H9 (cell line): ENCODE results near the gene GALNT12. TPM values are rescaled to one million over a fixed set of nuclear protein-coding genes. Genes with fewer than 3 reads are reported as not detected.

Source experiments
- DNase-seq: peaks from one replicate; pipeline ENCODE4 v3.0.0-alpha.2; 2017
- H2AFZ ChIP-seq: one replicate; pipeline ENCODE4 v1.6.1; 2013; ENCODE audit warnings: mild to moderate bottlenecking, low read length, control low read depth, moderate library complexity
- H2AK5ac ChIP-seq: 2 replicates; pipeline ENCODE4 v1.6.1; 2013; ENCODE audit warnings: low read length, control low read depth, mixed read lengths; ENCODE audit not compliant: insufficient read length
- H2BK120ac ChIP-seq: one replicate; pipeline ENCODE4 v1.6.1; 2013; ENCODE audit warnings: low read depth, mild to moderate bottlenecking, low read length, control low read depth, inconsistent platforms; ENCODE audit not compliant: poor library complexity, severe bottlenecking
- H2BK12ac ChIP-seq: 2 replicates; pipeline ENCODE4 v1.6.1; 2013; ENCODE audit warnings: low read length, control low read depth, mixed read lengths, low read depth; ENCODE audit not compliant: insufficient read length
- H2BK15ac ChIP-seq: 2 replicates; pipeline ENCODE4 v1.6.1; 2013; ENCODE audit warnings: low read depth, low read length, control low read depth
- H2BK20ac ChIP-seq: one replicate; pipeline ENCODE4 v1.6.1; 2013; ENCODE audit warnings: low read depth, mild to moderate bottlenecking, low read length, control low read depth, inconsistent platforms; ENCODE audit not compliant: poor library complexity, severe bottlenecking
- H2BK5ac ChIP-seq: 2 replicates; pipeline ENCODE4 v1.6.1; 2013; ENCODE audit warnings: low read length, control low read depth, mixed read lengths; ENCODE audit not compliant: insufficient read length
- H3K14ac ChIP-seq: 2 replicates; pipeline ENCODE4 v1.6.1; 2013; ENCODE audit warnings: low read length, control low read depth; ENCODE audit not compliant: insufficient read depth
- H3K18ac ChIP-seq: 2 replicates; pipeline ENCODE4 v1.6.1; 2013; ENCODE audit warnings: low read depth, mild to moderate bottlenecking, mixed read lengths, low read length, control low read depth; ENCODE audit not compliant: insufficient read length
- H3K23ac ChIP-seq: 2 replicates; pipeline ENCODE4 v1.6.1; 2013; ENCODE audit warnings: low read length, control low read depth, mixed read lengths, low read depth; ENCODE audit not compliant: insufficient read length
- H3K23me2 ChIP-seq: 2 replicates; pipeline ENCODE4 v1.6.1; 2013; ENCODE audit warnings: low read depth, mild to moderate bottlenecking, mixed read lengths, low read length, control low read depth; ENCODE audit not compliant: insufficient read length, poor library complexity, severe bottlenecking
- H3K27ac ChIP-seq: 2 replicates; pipeline ENCODE4 v1.5.1; 2013; ENCODE audit warnings: low read length, control low read depth, mixed read lengths, low read depth; ENCODE audit not compliant: insufficient read length
- H3K27me3 ChIP-seq: 2 replicates; pipeline ENCODE4 v1.6.1; 2013; ENCODE audit warnings: low read length, control low read depth, inconsistent platforms; ENCODE audit not compliant: insufficient read depth
- H3K4ac ChIP-seq: 2 replicates; pipeline ENCODE4 v1.6.1; 2013; ENCODE audit warnings: low read depth, mild to moderate bottlenecking, control low read depth, inconsistent platforms, low read length, moderate library complexity
- H3K4me1 ChIP-seq: 2 replicates; pipeline ENCODE4 v1.6.1; 2013; ENCODE audit warnings: low read length, control low read depth, inconsistent platforms; ENCODE audit not compliant: insufficient read depth
- H3K4me2 ChIP-seq: 2 replicates; pipeline ENCODE4 v1.6.1; 2013; ENCODE audit warnings: low read length, control low read depth, mixed read lengths; ENCODE audit not compliant: insufficient read length, insufficient read depth
- H3K56ac ChIP-seq: 2 replicates; pipeline ENCODE4 v1.6.1; 2013; ENCODE audit warnings: low read depth, mild to moderate bottlenecking, mixed read lengths, low read length, control low read depth; ENCODE audit not compliant: insufficient read length
- H3K79me1 ChIP-seq: 2 replicates; pipeline ENCODE4 v1.6.1; 2013; ENCODE audit warnings: low read depth, mild to moderate bottlenecking, moderate library complexity, low read length, control low read depth, inconsistent platforms; ENCODE audit not compliant: insufficient read depth, poor library complexity, severe bottlenecking
- H3K79me2 ChIP-seq: 2 replicates; pipeline ENCODE4 v1.6.1; 2013; ENCODE audit warnings: low read length, control low read depth, inconsistent platforms; ENCODE audit not compliant: insufficient read depth
- H3K9ac ChIP-seq: 2 replicates; pipeline ENCODE4 v1.6.1; 2013; ENCODE audit warnings: low read length, control low read depth, mixed read lengths; ENCODE audit not compliant: insufficient read length; ENCODE audit errors: extremely low read depth
- H3K9me3 ChIP-seq: one replicate; pipeline ENCODE4 v1.6.1; 2013; ENCODE audit warnings: low read depth, low read length, inconsistent platforms; ENCODE audit not compliant: control insufficient read depth
- H3T11ph ChIP-seq: one replicate; pipeline ENCODE4 v1.6.1; 2013; ENCODE audit warnings: mild to moderate bottlenecking, low read length, control low read depth, inconsistent platforms
- H4K20me1 ChIP-seq: one replicate; pipeline ENCODE4 v1.6.1; 2013; ENCODE audit not compliant: control insufficient read depth, insufficient read length, insufficient read depth
- H4K5ac ChIP-seq: 2 replicates; pipeline ENCODE4 v1.6.1; 2013; ENCODE audit warnings: low read depth, mild to moderate bottlenecking, mixed read lengths, low read length, control low read depth; ENCODE audit not compliant: insufficient read length
- H4K8ac ChIP-seq: replicated peaks from 2 replicates; pipeline ENCODE4 v1.6.1; 2013; ENCODE audit warnings: low read length, control low read depth, mixed read lengths, low read depth; ENCODE audit not compliant: insufficient read length
- H4K91ac ChIP-seq: 2 replicates; pipeline ENCODE4 v1.6.1; 2013; ENCODE audit warnings: low read depth, mild to moderate bottlenecking, moderate library complexity, mixed read lengths, low read length, control low read depth; ENCODE audit not compliant: insufficient read length
- H3K27ac Mint-ChIP-seq, 3 experiments: 2 replicates in 2 of 3; 3 replicates in 1 of 3; pipeline ENCODE4 v1.8.0; 2020 to 2021; ENCODE audit warnings: mixed read lengths in 3 of 3, mild to moderate bottlenecking in 1 of 3, moderate library complexity in 1 of 3
- H3K27me3 Mint-ChIP-seq: 2 replicates; pipeline ENCODE4 v1.8.0; 2021; ENCODE audit warnings: low read depth, mild to moderate bottlenecking, moderate library complexity, mixed read lengths
- H3K36me3 Mint-ChIP-seq, 3 experiments: 2 replicates in 2 of 3; 3 replicates in 1 of 3; pipeline ENCODE4 v1.8.0; 2020 to 2021; ENCODE audit warnings: low read depth in 3 of 3, mixed read lengths in 3 of 3; ENCODE audit not compliant: insufficient read depth in 1 of 3
- H3K4me1 Mint-ChIP-seq, 2 experiments: 2 replicates each; pipeline ENCODE4 v1.8.0; 2020; ENCODE audit warnings: mixed read lengths in 2 of 2
- H3K4me3 Mint-ChIP-seq, 2 experiments: 2 replicates in 1 of 2; 3 replicates in 1 of 2; pipeline ENCODE4 v1.8.0; 2020 to 2021; ENCODE audit warnings: mild to moderate bottlenecking in 2 of 2, mixed read lengths in 2 of 2, moderate library complexity in 1 of 2
- H3K9me3 Mint-ChIP-seq, 2 experiments: 2 replicates in 1 of 2; 3 replicates in 1 of 2; pipeline ENCODE4 v1.8.0; 2020; ENCODE audit warnings: mild to moderate bottlenecking in 2 of 2, mixed read lengths in 2 of 2, moderate library complexity in 1 of 2
- WGBS: extraction: QIAGEN DNeasy Blood & Tissue Kit; methylation state at CpG from one replicate; pipeline ENCODE4 v1.1.7; 2013; ENCODE audit warnings: missing lambda C conversion rate, low lambda C conversion rate, mixed read lengths; ENCODE audit not compliant: insufficient read length; ENCODE audit errors: extremely low coverage; 5-methylcytosine and 5-hydroxymethylcytosine counted together
- total RNA-seq: library from RNA; stranded (reverse); gene quantifications from 2 replicates; pipeline ENCODE4 v1.2.1, GENCODE V29; 2021
- TF ChIP-seq, protein P1 (sequence below): fragments of 200-600 bp; sonication (generic); conservative IDR thresholded peaks from 3 replicates; pipeline ENCODE4 v1.8.0; 2021; ENCODE audit warnings: antibody characterized with exemption, mild to moderate bottlenecking

GALNT12 gene
- total RNA-seq, 1 experiment from 2014 or later, result 18.0 TPM

GRCh38 chr9:98784831-98785806, 22.4 kb upstream of the GALNT12 start:
- Mint-ChIP-seq H3K4me3 (no peak overlapping the region), H3K9me3 (no peaks in the 10 kb centered on the region), H3K4me1 (no peaks in the 10 kb centered on the region), H3K27ac (peak overlapping the region in 1 of 3 experiments; percentile 44; a peak in 1 of 7 replicates), H3K27me3 (no peaks in the 10 kb centered on the region), H3K36me3 (peaks cover 22 to 74% (median 68%) of the 10 kb centered on the region in 3 experiments)
- no peaks in the 10 kb centered on the region for H3K4me1 ChIP-seq
- peaks cover 1% of the 10 kb centered on the region for H3K79me1 ChIP-seq
- no peak overlapping the region for H3K4me2 ChIP-seq
- DNase-seq, result peak; percentile 7
- H2BK12ac ChIP-seq, result no peak overlapping the region
- H2BK5ac ChIP-seq, result no peak overlapping the region
- no peak overlapping the region for H3T11ph ChIP-seq
- no peak overlapping the region for H3K27ac ChIP-seq
- no peak overlapping the region for H2AK5ac ChIP-seq
- TF ChIP-seq, protein P1, sequence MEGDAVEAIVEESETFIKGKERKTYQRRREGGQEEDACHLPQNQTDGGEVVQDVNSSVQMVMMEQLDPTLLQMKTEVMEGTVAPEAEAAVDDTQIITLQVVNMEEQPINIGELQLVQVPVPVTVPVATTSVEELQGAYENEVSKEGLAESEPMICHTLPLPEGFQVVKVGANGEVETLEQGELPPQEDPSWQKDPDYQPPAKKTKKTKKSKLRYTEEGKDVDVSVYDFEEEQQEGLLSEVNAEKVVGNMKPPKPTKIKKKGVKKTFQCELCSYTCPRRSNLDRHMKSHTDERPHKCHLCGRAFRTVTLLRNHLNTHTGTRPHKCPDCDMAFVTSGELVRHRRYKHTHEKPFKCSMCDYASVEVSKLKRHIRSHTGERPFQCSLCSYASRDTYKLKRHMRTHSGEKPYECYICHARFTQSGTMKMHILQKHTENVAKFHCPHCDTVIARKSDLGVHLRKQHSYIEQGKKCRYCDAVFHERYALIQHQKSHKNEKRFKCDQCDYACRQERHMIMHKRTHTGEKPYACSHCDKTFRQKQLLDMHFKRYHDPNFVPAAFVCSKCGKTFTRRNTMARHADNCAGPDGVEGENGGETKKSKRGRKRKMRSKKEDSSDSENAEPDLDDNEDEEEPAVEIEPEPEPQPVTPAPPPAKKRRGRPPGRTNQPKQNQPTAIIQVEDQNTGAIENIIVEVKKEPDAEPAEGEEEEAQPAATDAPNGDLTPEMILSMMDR, result no peak
- no peak overlapping the region for H2BK20ac ChIP-seq
- H4K91ac ChIP-seq, result no peak overlapping the region
- H4K8ac ChIP-seq, result no peak overlapping the region
- H2BK120ac ChIP-seq, result no peak overlapping the region
- no peak overlapping the region for H3K18ac ChIP-seq
- no peaks in the 10 kb centered on the region for H3K23me2 ChIP-seq
- H3K23ac ChIP-seq, result no peak overlapping the region
- no peaks in the 10 kb centered on the region for H3K79me2 ChIP-seq
- no CpG with 5 or more reads among the region's 11 CpGs for WGBS
- no peak overlapping the region for H3K14ac ChIP-seq
- H4K20me1 ChIP-seq, result no peaks in the 10 kb centered on the region
- no peak overlapping the region for H3K4ac ChIP-seq
- H3K9ac ChIP-seq, result no peak overlapping the region
- no peaks in the 10 kb centered on the region for H3K9me3 ChIP-seq
- no peak overlapping the region for H2AFZ ChIP-seq
- no peak overlapping the region for H3K56ac ChIP-seq
- no peak overlapping the region for H4K5ac ChIP-seq
- H2BK15ac ChIP-seq, result no peak overlapping the region
- H3K27me3 ChIP-seq, result no peaks in the 10 kb centered on the region
